Measurements from ENCODE around the gene RHCE.
"Not testable (repeated sequence)": the region's sequence is repeated elsewhere in the genome, so short reads cannot be mapped to it uniquely, and the experiment has no call there.

GRCh38 chr1:25420715-25421114, at the start of gene RHCE:
- TF ChIP-seq YY1 (IDR thresholded peaks at IDR 0.05; ENCODE audit: insufficient read depth, insufficient read length); ZNF274 (IDR thresholded peaks at IDR 0.05; ENCODE audit: low read depth, low read length): not testable (repeated sequence)
